ENCODE data around the gene NME7. TPM values are rescaled to one million over a fixed set of nuclear protein-coding genes. Genes with fewer than 3 reads are reported as not detected.
A peak's percentile ranks its signal among the peaks of the same experiment; 100 is the strongest.

Gene NME7
- total RNA-seq, 1 experiment from 2014 or later, result 21.8 TPM

DNA sequence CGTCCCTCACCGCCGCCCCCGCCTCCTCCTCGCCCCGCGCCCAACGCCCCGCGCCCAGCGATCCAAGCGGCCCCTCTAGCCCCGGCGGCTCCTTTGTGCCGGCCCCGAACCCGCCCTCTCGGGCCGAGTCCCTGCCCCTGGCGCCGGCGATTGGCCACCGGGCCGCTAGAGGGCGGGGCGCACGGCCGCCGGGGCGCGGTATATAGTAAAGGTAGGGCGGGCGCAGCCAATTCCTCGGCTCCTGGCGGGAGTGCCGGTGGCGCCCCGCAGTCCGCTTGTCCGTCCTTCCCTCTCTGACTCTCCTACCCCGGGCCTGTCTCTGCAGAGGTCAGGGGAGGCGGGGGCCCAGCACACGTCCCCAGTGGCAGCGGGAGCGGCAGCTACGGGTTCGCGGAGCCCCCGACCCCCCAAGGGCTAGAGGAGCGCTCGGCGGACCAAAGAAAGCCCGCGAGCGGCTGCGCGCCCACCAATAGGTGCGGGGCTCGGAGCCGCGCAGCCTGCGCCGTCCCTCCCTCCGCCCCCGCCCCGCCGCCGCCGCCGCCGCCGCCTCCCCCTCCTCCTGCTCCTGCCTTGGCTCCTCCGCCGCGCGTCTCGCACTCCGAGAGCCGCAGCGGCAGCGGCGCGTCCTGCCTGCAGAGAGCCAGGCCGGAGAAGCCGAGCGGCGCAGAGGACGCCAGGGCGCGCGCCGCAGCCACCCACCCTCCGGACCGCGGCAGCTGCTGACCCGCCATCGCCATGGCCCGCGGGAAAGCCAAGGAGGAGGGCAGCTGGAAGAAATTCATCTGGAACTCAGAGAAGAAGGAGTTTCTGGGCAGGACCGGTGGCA is 261.3 kb downstream of the NME7 start, which contains the start of gene ATP1B1:
ATP1B1 (plus strand) TSS at position 596 of the 826 bp plus-strand sequence; CDS start at position 736, 140 bp downstream.
- H3K4me2 ChIP-seq (ENCODE audit: low read length), result peak within 1 kb of the TSS; percentile 90
- ATAC-seq (peak; percentile 86), DNase-seq (ENCODE audit: low read depth, low spot score) (peak; percentile 64)
- CTCF ChIA-PET, result interaction anchor here (0.9 to 4.7 kb wide), 2 partner anchors 242 to 470 kb away, joined by 3 to 14 read pairs; no protein-coding TSS in a partner anchor
- no peaks in the 10 kb centered on the region; a peak in 2 of 4 replicates for H3K36me3 ChIP-seq (ENCODE audit: control insufficient read depth in 1 of 2, insufficient read depth in 2 of 2, low read length in 2 of 2)
- H3K9me3 ChIP-seq (ENCODE audit: control insufficient read depth in 1 of 2, insufficient read depth in 1 of 2, low read depth in 1 of 2, low read length in 2 of 2), result no peaks in the 10 kb centered on the region
- H3K4me3 ChIP-seq (replicated peaks in 1 of 2; ENCODE audit: low read depth in 1 of 2, low read length in 2 of 2), result peak within 1 kb of the TSS; percentile 72 to 84
- POLR2A ChIA-PET, result no interaction called here
- peak within 1 kb of the TSS; percentile 95 for H3K9ac ChIP-seq (ENCODE audit: low read length)
- peaks cover 48% of the 10 kb centered on the region for H3K79me2 ChIP-seq (ENCODE audit: insufficient read depth, low read length)
- RAD21 ChIA-PET (ENCODE audit: low non-redundant PET in 1 of 2, low total read pairs in 2 of 2, uncharacterized antibody in 2 of 2, unreplicated experiment in 2 of 2), result no interaction called here
- BruUV-seq (replicated peaks), result no TSS peak
- intact Hi-C loops (cut with micrococcal nuclease), result loop anchor here (1.0 to 5.0 kb wide), 2 partner anchors 261 to 484 kb away; partner anchors contain the start of gene NME7
- peak within 1 kb of the TSS; percentile 85 for H3K27ac ChIP-seq (ENCODE audit: low read depth, low read length)
- H3K27me3 ChIP-seq (ENCODE audit: insufficient read depth, low read length), result no peaks in the 10 kb centered on the region
- peaks cover 50 to 65% of the 10 kb centered on the region in 2 experiments for H3K4me1 ChIP-seq (ENCODE audit: control insufficient read depth in 1 of 2, insufficient read depth in 2 of 2, low read length in 2 of 2)
- no peak within 1 kb of the TSS for H2AFZ ChIP-seq (ENCODE audit: low read depth, low read length, poor library complexity, severe bottlenecking)
- no peaks in the 10 kb centered on the region for H4K20me1 ChIP-seq (ENCODE audit: insufficient read depth)
- no peaks in the 10 kb centered on the region for H3K9me2 ChIP-seq (ENCODE audit: insufficient read depth)
- TF ChIP-seq SRF (IDR thresholded peaks at IDR 0.05; ENCODE audit: low read depth), result no peak
- no peak for TF ChIP-seq ZNF274 (IDR thresholded peaks at IDR 0.05; ENCODE audit: low read depth, low read length)
- TF ChIP-seq ELF1 (IDR thresholded peaks at IDR 0.05; ENCODE audit: borderline replicate concordance, low read depth), result no peak
- TF ChIP-seq ZFX (IDR thresholded peaks at IDR 0.05), result no peak; the same call in 1 of the 2 replicates
- TF ChIP-seq EZH2 (IDR thresholded peaks at IDR 0.05), result no peak
- TF ChIP-seq, protein P1, sequence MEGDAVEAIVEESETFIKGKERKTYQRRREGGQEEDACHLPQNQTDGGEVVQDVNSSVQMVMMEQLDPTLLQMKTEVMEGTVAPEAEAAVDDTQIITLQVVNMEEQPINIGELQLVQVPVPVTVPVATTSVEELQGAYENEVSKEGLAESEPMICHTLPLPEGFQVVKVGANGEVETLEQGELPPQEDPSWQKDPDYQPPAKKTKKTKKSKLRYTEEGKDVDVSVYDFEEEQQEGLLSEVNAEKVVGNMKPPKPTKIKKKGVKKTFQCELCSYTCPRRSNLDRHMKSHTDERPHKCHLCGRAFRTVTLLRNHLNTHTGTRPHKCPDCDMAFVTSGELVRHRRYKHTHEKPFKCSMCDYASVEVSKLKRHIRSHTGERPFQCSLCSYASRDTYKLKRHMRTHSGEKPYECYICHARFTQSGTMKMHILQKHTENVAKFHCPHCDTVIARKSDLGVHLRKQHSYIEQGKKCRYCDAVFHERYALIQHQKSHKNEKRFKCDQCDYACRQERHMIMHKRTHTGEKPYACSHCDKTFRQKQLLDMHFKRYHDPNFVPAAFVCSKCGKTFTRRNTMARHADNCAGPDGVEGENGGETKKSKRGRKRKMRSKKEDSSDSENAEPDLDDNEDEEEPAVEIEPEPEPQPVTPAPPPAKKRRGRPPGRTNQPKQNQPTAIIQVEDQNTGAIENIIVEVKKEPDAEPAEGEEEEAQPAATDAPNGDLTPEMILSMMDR (IDR thresholded peaks at IDR 0.05 in 2 of 3, conservative IDR thresholded peaks at IDR 0.05 in 1 of 3; ENCODE audit: borderline replicate concordance in 1 of 3, insufficient read depth in 1 of 3, low read depth in 2 of 3, low read length in 2 of 3), result 0 out of 6 replicates have a peak, but pooled peaks of 1 of the 3 experiments have one; percentile 16
- TF ChIP-seq CEBPB (IDR thresholded peaks at IDR 0.05; ENCODE audit: low read depth), result no peak
- peak; percentile 85 for TF ChIP-seq TCF7L2 (IDR thresholded peaks at IDR 0.05; ENCODE audit: borderline replicate concordance, extremely low read depth, insufficient read depth, insufficient read length)
- no peak for TF ChIP-seq CBX3 (IDR thresholded peaks at IDR 0.05; ENCODE audit: low read depth)
- TF ChIP-seq, protein P2, sequence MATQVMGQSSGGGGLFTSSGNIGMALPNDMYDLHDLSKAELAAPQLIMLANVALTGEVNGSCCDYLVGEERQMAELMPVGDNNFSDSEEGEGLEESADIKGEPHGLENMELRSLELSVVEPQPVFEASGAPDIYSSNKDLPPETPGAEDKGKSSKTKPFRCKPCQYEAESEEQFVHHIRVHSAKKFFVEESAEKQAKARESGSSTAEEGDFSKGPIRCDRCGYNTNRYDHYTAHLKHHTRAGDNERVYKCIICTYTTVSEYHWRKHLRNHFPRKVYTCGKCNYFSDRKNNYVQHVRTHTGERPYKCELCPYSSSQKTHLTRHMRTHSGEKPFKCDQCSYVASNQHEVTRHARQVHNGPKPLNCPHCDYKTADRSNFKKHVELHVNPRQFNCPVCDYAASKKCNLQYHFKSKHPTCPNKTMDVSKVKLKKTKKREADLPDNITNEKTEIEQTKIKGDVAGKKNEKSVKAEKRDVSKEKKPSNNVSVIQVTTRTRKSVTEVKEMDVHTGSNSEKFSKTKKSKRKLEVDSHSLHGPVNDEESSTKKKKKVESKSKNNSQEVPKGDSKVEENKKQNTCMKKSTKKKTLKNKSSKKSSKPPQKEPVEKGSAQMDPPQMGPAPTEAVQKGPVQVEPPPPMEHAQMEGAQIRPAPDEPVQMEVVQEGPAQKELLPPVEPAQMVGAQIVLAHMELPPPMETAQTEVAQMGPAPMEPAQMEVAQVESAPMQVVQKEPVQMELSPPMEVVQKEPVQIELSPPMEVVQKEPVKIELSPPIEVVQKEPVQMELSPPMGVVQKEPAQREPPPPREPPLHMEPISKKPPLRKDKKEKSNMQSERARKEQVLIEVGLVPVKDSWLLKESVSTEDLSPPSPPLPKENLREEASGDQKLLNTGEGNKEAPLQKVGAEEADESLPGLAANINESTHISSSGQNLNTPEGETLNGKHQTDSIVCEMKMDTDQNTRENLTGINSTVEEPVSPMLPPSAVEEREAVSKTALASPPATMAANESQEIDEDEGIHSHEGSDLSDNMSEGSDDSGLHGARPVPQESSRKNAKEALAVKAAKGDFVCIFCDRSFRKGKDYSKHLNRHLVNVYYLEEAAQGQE (IDR thresholded peaks at IDR 0.05; ENCODE audit: low read depth), result no peak
- TF ChIP-seq, protein P3, sequence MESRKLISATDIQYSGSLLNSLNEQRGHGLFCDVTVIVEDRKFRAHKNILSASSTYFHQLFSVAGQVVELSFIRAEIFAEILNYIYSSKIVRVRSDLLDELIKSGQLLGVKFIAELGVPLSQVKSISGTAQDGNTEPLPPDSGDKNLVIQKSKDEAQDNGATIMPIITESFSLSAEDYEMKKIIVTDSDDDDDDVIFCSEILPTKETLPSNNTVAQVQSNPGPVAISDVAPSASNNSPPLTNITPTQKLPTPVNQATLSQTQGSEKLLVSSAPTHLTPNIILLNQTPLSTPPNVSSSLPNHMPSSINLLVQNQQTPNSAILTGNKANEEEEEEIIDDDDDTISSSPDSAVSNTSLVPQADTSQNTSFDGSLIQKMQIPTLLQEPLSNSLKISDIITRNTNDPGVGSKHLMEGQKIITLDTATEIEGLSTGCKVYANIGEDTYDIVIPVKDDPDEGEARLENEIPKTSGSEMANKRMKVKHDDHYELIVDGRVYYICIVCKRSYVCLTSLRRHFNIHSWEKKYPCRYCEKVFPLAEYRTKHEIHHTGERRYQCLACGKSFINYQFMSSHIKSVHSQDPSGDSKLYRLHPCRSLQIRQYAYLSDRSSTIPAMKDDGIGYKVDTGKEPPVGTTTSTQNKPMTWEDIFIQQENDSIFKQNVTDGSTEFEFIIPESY (IDR thresholded peaks at IDR 0.05; ENCODE audit: extremely low read depth, insufficient replicate concordance, low read length), result no peak
- peak; percentile 38; the same call in 1 of the 2 replicates for TF ChIP-seq SP1 (IDR thresholded peaks at IDR 0.05; ENCODE audit: low read depth)
- TF ChIP-seq YY1 (IDR thresholded peaks at IDR 0.05; ENCODE audit: extremely low read depth, insufficient replicate concordance, low read depth, low read length), result no peak
- no peak for TF ChIP-seq JUND (IDR thresholded peaks at IDR 0.05)
- peak; percentile 95 for TF ChIP-seq POLR2AphosphoS5 (IDR thresholded peaks at IDR 0.05; ENCODE audit: low read depth, low read length)
- TF ChIP-seq RAD21 (IDR thresholded peaks at IDR 0.05; ENCODE audit: low read depth), result no peak
- no peak for TF ChIP-seq EZH2phosphoT487 (IDR thresholded peaks at IDR 0.05; ENCODE audit: borderline replicate concordance)
- TF ChIP-seq, protein P4, sequence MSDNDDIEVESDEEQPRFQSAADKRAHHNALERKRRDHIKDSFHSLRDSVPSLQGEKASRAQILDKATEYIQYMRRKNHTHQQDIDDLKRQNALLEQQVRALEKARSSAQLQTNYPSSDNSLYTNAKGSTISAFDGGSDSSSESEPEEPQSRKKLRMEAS (IDR thresholded peaks at IDR 0.05), result peak; percentile 29; the same call in 1 of the 2 replicates
